ENCODE data around the gene DNAAF1.

DNA sequence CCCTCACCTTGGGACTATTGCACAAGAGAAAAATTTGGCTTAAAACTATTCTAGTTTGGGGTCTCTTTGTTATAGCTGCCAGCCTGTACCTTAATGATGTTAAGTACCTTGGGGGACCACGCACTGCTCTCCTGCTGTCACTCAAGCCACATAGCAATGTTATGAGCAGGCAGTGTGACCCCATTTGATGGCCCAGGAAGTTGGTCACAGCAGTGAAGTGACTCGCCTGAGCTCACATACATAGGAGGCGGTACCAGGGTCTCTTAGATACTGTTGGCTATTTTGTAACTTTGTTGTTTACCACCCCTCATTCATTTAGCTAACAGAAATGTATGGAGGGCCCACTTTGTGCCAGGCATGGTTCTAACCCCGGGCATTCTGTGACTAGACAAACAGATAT is 78.3 kb downstream of the DNAAF1 start:
- TF ChIP-seq, protein P1, sequence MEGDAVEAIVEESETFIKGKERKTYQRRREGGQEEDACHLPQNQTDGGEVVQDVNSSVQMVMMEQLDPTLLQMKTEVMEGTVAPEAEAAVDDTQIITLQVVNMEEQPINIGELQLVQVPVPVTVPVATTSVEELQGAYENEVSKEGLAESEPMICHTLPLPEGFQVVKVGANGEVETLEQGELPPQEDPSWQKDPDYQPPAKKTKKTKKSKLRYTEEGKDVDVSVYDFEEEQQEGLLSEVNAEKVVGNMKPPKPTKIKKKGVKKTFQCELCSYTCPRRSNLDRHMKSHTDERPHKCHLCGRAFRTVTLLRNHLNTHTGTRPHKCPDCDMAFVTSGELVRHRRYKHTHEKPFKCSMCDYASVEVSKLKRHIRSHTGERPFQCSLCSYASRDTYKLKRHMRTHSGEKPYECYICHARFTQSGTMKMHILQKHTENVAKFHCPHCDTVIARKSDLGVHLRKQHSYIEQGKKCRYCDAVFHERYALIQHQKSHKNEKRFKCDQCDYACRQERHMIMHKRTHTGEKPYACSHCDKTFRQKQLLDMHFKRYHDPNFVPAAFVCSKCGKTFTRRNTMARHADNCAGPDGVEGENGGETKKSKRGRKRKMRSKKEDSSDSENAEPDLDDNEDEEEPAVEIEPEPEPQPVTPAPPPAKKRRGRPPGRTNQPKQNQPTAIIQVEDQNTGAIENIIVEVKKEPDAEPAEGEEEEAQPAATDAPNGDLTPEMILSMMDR (conservative IDR thresholded peaks at IDR 0.05; ENCODE audit: low read length) = no peak
- TF ChIP-seq EZH2phosphoT487 (IDR thresholded peaks at IDR 0.05; ENCODE audit: borderline replicate concordance) = no peak

All from Loucy (cell line).